AG10803 (cell line): ENCODE data around the gene AIG1.

ENCODE experiments used
- DNase-seq: peaks from one replicate; pipeline ENCODE4 v3.0.0; 2010; ENCODE audit warnings: low read depth
- H3K4me3 ChIP-seq: 2 replicates; pipeline ENCODE4 v1.5.1; 2011; ENCODE audit warnings: mild to moderate bottlenecking, low read length, control low read depth
- CTCF ChIP-seq: conservative IDR thresholded peaks from 2 replicates; pipeline ENCODE4 v1.5.1; 2011; ENCODE audit warnings: mild to moderate bottlenecking, low read length, control low read depth, inconsistent platforms

Gene AIG1

DNA sequence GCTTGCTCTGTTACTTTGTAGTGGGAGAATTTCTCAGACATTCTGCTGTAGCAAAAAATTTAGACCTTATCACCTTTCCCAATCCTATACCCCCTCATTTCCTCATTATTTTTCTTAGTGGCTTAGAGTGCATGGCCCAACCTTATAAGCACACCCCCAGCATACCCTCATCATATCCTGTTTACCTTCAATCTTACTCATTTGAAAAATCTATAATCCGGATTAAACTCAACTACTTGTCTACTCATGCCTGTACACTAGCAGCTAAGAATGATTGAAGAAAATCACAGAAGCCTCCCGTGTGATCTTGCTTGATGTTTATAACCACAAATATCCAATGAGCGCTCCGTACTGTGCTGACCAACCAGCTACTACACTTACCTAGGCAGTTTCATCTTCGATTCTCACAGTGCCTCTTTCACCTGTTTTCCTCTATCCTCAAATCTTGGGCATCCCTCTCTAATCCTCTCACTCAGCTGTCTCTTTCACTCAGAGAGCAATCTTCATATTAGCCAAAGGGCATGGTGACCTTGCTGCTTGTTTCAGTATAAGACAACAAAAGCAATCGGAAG is 36.6 kb downstream of the AIG1 start:
- TF ChIP-seq CTCF, result no peak
- no peak overlapping the region for H3K4me3 ChIP-seq
- no peak for DNase-seq

DNA sequence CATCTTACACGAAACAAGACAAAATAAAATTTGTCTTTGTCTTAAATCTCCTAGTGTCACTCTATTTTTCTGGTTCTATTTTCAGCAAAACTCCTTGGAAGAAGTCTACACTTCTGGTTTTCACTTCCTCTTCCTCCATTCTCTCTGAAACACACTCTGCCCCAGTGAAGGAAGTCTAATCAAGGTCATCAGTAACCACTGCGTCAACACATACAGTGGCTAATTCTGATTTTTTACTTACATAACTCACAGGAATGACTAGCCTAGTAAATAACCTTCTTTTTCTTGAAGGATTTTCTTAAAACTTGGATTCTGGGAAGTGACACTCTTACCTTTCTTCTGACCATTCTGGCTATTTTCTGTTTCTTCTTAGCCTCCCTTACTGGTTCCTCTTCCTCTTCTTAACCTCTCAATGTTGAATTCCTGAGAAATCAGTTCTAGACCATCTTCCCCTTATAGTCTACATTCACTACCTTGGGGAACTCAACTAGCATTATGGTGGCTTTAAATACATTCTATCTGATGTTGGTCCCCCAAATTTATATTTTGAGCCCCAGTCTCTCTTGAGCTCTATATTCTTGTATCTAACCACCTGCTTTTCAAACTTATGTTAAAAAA is 37.5 kb downstream of the AIG1 start:
- DNase-seq, result no peak
- TF ChIP-seq CTCF, result no peak
- no peak overlapping the region for H3K4me3 ChIP-seq

GRCh38 chr6:143099647-143100046 is 39.0 kb downstream of the AIG1 start:
- H3K4me3 ChIP-seq, result no peak overlapping the region
- no peak for TF ChIP-seq CTCF
- no peak for DNase-seq

DNA sequence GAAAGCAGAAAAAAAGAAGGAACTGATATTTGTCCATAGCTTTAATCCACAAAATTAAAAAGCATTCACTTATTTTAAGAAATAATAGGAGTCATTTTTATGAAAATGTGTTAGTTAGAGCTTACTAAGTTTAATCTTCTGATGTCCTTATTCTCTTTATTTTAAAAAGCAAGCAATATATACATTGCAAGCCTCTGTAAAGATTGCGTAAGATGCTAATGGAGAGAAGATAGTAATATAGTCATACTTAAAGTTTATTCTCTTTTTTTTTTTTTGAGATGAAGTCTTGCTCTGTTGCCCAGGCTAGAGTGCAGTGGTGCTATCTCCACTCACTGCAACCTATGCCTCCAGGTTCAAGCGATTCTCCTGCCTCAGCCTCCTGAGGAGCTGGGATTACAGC is 39.7 kb downstream of the AIG1 start:
- no peak overlapping the region for H3K4me3 ChIP-seq
- no peak for DNase-seq
- TF ChIP-seq CTCF, result no peak

DNA sequence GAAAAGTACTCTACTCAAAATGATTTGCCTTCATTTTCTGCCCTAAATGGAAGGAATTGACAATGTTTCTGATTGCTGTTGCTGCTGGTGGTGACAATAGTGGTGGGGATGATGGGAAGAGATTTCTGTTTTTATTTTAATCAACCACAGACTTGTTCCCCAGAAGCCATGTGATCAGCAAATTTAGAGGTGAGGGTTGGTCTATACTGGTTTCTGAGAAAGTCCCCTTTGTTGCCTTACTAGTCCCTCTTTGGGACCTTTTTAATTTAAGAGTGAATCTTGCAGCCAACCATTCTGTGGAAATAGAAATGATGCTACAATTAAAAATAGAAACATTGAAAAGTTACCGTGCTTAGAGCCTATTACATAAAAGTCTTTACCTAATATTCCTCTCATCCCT is 43.2 kb downstream of the AIG1 start:
- no peak for TF ChIP-seq CTCF

GRCh38 chr6:143107440-143107839 is 46.8 kb downstream of the AIG1 start:
- DNase-seq, result no peak
- no peak overlapping the region for H3K4me3 ChIP-seq
- TF ChIP-seq CTCF, result no peak

More for the DNA sequence above, 43.2 kb downstream of the AIG1 start:
- no peak overlapping the region for H3K4me3 ChIP-seq
- no peak for DNase-seq
